A549 (cell line): ENCODE data around the gene LIN7A. TPM values are rescaled to one million over a fixed set of nuclear protein-coding genes. Genes with fewer than 3 reads are reported as not detected.

Source experiments
- ATAC-seq, 2 experiments: fragments of 200-7000 bp in 1 of 2; fragments of >200 bp in 1 of 2; cut with Nextera tagmentation in 1 of 2; cut with Tn5 transposase in 1 of 2; 3 replicates each; pipeline versions ENCODE4 v1.8.0 to v1.9.1; 2018 to 2020; ENCODE audit warnings: mild to moderate bottlenecking in 1 of 2, moderate library complexity in 1 of 2
- CTCF ChIA-PET: fragments of 300-600 bp; sonication (Branson Sonifier 250); formaldehyde crosslinking; extraction: SDS; loops from one replicate; lab custom pipeline; 2021; ENCODE audit warnings: antibody characterized with exemption, inconsistent platforms; lab: Yijun Ruan, JAX
- POLR2A ChIA-PET: fragments of 350-600 bp; formaldehyde crosslinking; extraction: SDS; loops from one replicate; lab custom pipeline; 2021; ENCODE audit warnings: antibody characterized with exemption, inconsistent platforms; lab: Yijun Ruan, JAX
- DNase-seq, 2 experiments: peaks; one replicate each; pipeline versions ENCODE4 v3.0.0 to v3.0.0-alpha.2; 2011 to 2016; ENCODE audit warnings: low read depth in 1 of 2, low spot score in 1 of 2
- FAIRE-seq: peaks from 2 replicates; lab custom pipeline; 2011; peaks lifted over from hg19 to GRCh38; lab: Jason Lieb, UNC
- H3K27ac ChIP-seq, 2 experiments: fragments of >200 bp; sonication (Bioruptor Twin); formaldehyde crosslinking; 3 replicates each; pipeline ENCODE4 v1.5.1; 2016 to 2017
- H3K4me1 ChIP-seq: fragments of >200 bp; sonication (Bioruptor Twin); formaldehyde crosslinking; 3 replicates; pipeline ENCODE4 v1.6.1; 2016
- H3K4me2 ChIP-seq: fragments of >200 bp; sonication (Bioruptor Twin); formaldehyde crosslinking; 3 replicates; pipeline ENCODE4 v1.6.1; 2016
- H3K4me3 ChIP-seq: fragments of >200 bp; sonication (Bioruptor Twin); formaldehyde crosslinking; 3 replicates; pipeline ENCODE4 v1.5.1; 2016
- H3K9me3 ChIP-seq: fragments of >200 bp; sonication (Bioruptor Twin); formaldehyde crosslinking; 3 replicates; pipeline ENCODE4 v1.6.1; 2016
- BHLHE40 ChIP-seq: IDR thresholded peaks from 2 replicates; pipeline ENCODE4 v1.6.1; 2012; ENCODE audit warnings: low read depth, low read length, inconsistent platforms
- ESRRA ChIP-seq: fragments of 150-350 bp; IDR thresholded peaks from 2 replicates; pipeline ENCODE4 v1.6.1; 2014; ENCODE audit warnings: mild to moderate bottlenecking, low read length, borderline replicate concordance
- FOSB ChIP-seq: fragments of 250-450 bp; sonication (Bioruptor Pico); IDR thresholded peaks from 2 replicates; pipeline ENCODE4 v1.5.0; 2020; ENCODE audit warnings: mild to moderate bottlenecking, moderate library complexity
- HDAC2 ChIP-seq: fragments of 200-600 bp; sonication (generic); IDR thresholded peaks from 2 replicates; pipeline ENCODE4 v1.6.1; 2016
- HEYL ChIP-seq: fragments of 250-450 bp; sonication (Bioruptor Pico); IDR thresholded peaks from 2 replicates; pipeline ENCODE4 v1.8.0; 2021; ENCODE audit warnings: mild to moderate bottlenecking, moderate library complexity
- HOXA7 ChIP-seq: fragments of 250-450 bp; sonication (Bioruptor Pico); IDR thresholded peaks from 2 replicates; pipeline ENCODE4 v1.5.0; 2020; ENCODE audit warnings: mild to moderate bottlenecking, moderate library complexity
- JUN ChIP-seq, 2 experiments: fragments of >200 bp; sonication (Bioruptor Twin); formaldehyde crosslinking; IDR thresholded peaks; 2 replicates in 1 of 2; 3 replicates in 1 of 2; pipeline ENCODE4 v1.6.1; 2016 to 2017
- KDM1A ChIP-seq: fragments of 200-600 bp; sonication (generic); IDR thresholded peaks from 2 replicates; pipeline ENCODE4 v1.6.1; 2016; ENCODE audit warnings: low read depth, mild to moderate bottlenecking
- MAFK ChIP-seq: fragments of 450-650 bp; IDR thresholded peaks from 2 replicates; pipeline ENCODE4 v1.6.1; 2014; ENCODE audit not compliant: partially characterized antibody
- NPAS2 ChIP-seq: fragments of 250-450 bp; sonication (Bioruptor Pico); IDR thresholded peaks from 2 replicates; pipeline ENCODE4 v1.8.0; 2022; ENCODE audit warnings: mild to moderate bottlenecking, moderate library complexity, borderline replicate concordance
- NR3C1 ChIP-seq: fragments of >200 bp; sonication (Bioruptor Twin); formaldehyde crosslinking; IDR thresholded peaks from 3 replicates; pipeline ENCODE4 v1.6.1; 2017
- RAD21 ChIP-seq, 2 experiments: fragments of >200 bp in 1 of 2; sonication (Bioruptor Twin) in 1 of 2; formaldehyde crosslinking in 1 of 2; IDR thresholded peaks in 1 of 2; conservative IDR thresholded peaks in 1 of 2; 2 replicates in 1 of 2; 3 replicates in 1 of 2; pipeline ENCODE4 v1.6.1; 2012 to 2018; ENCODE audit warnings: inconsistent platforms in 1 of 2
- RFX5 ChIP-seq: fragments of 450-650 bp; IDR thresholded peaks from 2 replicates; pipeline ENCODE4 v1.7.1; 2014; ENCODE audit warnings: antibody characterized with exemption, mild to moderate bottlenecking, moderate library complexity
- RNF2 ChIP-seq: fragments of 200-600 bp; sonication (generic); IDR thresholded peaks from 2 replicates; pipeline ENCODE4 v1.6.1; 2016; ENCODE audit warnings: low read depth, mild to moderate bottlenecking, antibody characterized with exemption, moderate library complexity, borderline replicate concordance
- SMC3 ChIP-seq: fragments of >200 bp; sonication (Bioruptor Twin); formaldehyde crosslinking; IDR thresholded peaks from 3 replicates; pipeline ENCODE4 v1.6.1; 2018; ENCODE audit warnings: inconsistent platforms
- TFCP2L1 ChIP-seq: fragments of 250-450 bp; sonication (Bioruptor Pico); IDR thresholded peaks from 2 replicates; pipeline ENCODE4 v1.5.0; 2021; ENCODE audit warnings: mild to moderate bottlenecking
- TP53 ChIP-seq: fragments of 250-450 bp; sonication (Bioruptor Pico); IDR thresholded peaks from 2 replicates; pipeline ENCODE4 v1.5.0; 2021; ENCODE audit warnings: mild to moderate bottlenecking, moderate library complexity
- ZNF302 ChIP-seq: fragments of 250-450 bp; sonication (Bioruptor Pico); IDR thresholded peaks from 2 replicates; pipeline ENCODE4 v1.9.0; 2021; ENCODE audit warnings: inconsistent platforms, mild to moderate bottlenecking, moderate library complexity
- WGBS: methylation state at CpG from one replicate; pipeline ENCODE4 v1.1.6; 2017; ENCODE audit errors: missing lambda C conversion rate; 5-methylcytosine and 5-hydroxymethylcytosine counted together
- polyA plus RNA-seq, 4 experiments: library from polyadenylated mRNA; depleted of rRNA in 3 of 4; stranded (reverse); fragments of >200 nt; fragmentation: RNase III in 1 of 4; extraction: RNeasy Plus Mini Kit Qiagen cat#74134 plus additional on column Dnase treatment in 1 of 4; gene quantifications; 2 replicates in 3 of 4; 3 replicates in 1 of 4; pipeline ENCODE4 v1.2.3, GENCODE V29; 2011 to 2017
- TF ChIP-seq, protein P1 (sequence below): fragments of 250-450 bp; sonication (Bioruptor Pico); IDR thresholded peaks from 2 replicates; pipeline ENCODE4 v1.5.0; 2020; ENCODE audit warnings: low read depth, mild to moderate bottlenecking, moderate library complexity
- TF ChIP-seq, protein P2 (sequence below): fragments of 250-450 bp; sonication (Bioruptor Pico); IDR thresholded peaks from 2 replicates; pipeline ENCODE4 v1.5.0; 2021; ENCODE audit warnings: mild to moderate bottlenecking, moderate library complexity, borderline replicate concordance
- TF ChIP-seq, protein P3 (sequence below): IDR thresholded peaks from 2 replicates; pipeline ENCODE4 v1.6.1; 2012
- TF ChIP-seq, protein P4 (sequence below): fragments of >200 bp; sonication (Bioruptor Twin); formaldehyde crosslinking; IDR thresholded peaks from 2 replicates; pipeline ENCODE4 v1.6.1; 2016

Gene LIN7A
- polyA plus RNA-seq, 2 of the 4 experiments (the other 2 are of a cell fraction): 0.23 to 2.6 TPM

DNA sequence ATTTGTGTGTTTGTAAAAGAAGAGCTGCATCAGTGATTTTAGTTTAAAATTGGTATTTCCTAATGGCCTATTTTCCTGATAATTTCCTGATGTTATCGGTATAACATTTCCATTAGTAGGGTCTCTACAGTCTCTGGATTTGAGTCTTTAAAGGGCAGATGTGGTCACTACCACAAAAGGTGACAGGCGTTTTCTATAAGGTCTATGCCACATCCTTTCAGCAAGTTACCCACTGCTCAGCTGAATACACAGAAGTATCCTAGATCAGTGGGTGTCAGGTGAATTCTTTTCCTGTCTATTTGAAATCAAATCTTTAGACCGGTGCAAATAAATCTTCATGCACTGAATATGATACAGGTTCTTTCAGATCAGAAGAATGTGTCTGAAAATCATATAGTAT is 90.2 kb downstream of the LIN7A start:
- no peak for FAIRE-seq

DNA sequence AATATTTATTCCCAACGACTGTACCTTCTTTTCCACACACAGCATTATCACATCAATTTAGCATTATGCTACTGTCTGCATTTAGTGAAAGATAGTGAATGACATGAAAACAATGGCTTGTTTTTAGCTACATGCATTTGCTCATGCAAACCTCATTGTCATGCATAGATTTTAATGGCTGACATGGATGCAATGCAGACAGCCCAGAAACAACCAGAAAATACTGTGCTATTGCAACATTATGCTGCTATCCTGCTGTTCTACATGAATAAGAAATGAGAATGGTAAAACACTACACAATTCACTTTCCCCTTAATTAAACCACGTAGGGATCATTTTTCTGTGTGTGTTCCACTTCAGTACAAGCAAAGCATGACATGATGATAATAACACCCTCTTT is 90.8 kb downstream of the LIN7A start:
- DNase-seq: no peak
- no peak overlapping the region for H3K27ac ChIP-seq
- H3K4me1 ChIP-seq: no peaks in the 10 kb centered on the region
- FAIRE-seq: no peak
- ChIA-PET POLR2A (no interaction called here), CTCF (no interaction called here)
- WGBS: 22% methylated on average over 2 of the region's 2 CpGs
- H3K4me3 ChIP-seq: no peak overlapping the region
- H3K4me2 ChIP-seq: no peak overlapping the region
- ATAC-seq: no peak
- TF ChIP-seq BHLHE40: no peak
- TF ChIP-seq, all 56 proteins: peak for 0
- H3K9me3 ChIP-seq: no peaks in the 10 kb centered on the region

More for the DNA sequence above, 90.2 kb downstream of the LIN7A start:
- 38% methylated on average over 3 of the region's 3 CpGs for WGBS
- ATAC-seq: no peak
- Histone ChIP-seq H3K27ac (no peak overlapping the region), H3K4me2 (no peak overlapping the region), H3K4me1 (no peaks in the 10 kb centered on the region), H3K9me3 (no peaks in the 10 kb centered on the region), H3K4me3 (no peak overlapping the region)
- CTCF ChIA-PET: no interaction called here
- no peak for DNase-seq
- POLR2A ChIA-PET: no interaction called here
- TF ChIP-seq ESRRA: no peak
- no peak for TF ChIP-seq FOSB (CRISPR knock-in tag)
- no peak for TF ChIP-seq MAFK
- TF ChIP-seq RAD21 (conservative IDR thresholded peaks at IDR 0.05 in 1 of 2, IDR thresholded peaks at IDR 0.05 in 1 of 2): no peak
- no peak for TF ChIP-seq JUN (IDR thresholded peaks at IDR 0.05)

DNA sequence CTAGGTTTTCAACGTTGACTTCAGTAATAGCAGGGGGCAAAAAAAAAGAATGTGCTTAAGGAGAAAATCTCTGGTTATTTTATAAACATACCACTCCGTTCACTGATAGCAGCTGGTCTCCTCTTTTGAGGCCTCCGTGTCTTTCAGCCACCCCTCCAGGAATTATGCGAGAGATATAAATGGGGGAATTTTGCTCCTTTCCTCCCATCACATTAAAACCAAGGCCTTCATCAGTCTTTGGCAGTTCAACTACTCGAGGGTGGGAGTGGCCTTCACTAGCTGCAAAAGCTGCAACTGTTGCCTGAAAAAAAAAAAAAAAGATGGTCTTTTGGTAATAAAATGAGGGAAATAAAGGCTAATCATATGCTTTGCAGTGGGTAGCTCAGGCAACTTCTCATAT is 92.1 kb downstream of the LIN7A start:
- Histone ChIP-seq H3K4me1 (no peaks in the 10 kb centered on the region), H3K27ac (no peak overlapping the region), H3K9me3 (no peaks in the 10 kb centered on the region), H3K4me2 (no peak overlapping the region), H3K4me3 (no peak overlapping the region)
- POLR2A ChIA-PET: no interaction called here
- CTCF ChIA-PET: interaction anchor here (0.6 kb wide), 1 partner anchor 546 kb away, joined by 4 read pairs; no protein-coding TSS in a partner anchor
- TF ChIP-seq KDM1A (no peak), NR3C1 (no peak), HOXA7 (no peak), RFX5 (no peak), HEYL (CRISPR knock-in tag) (no peak), HDAC2 (no peak), SMC3 (no peak), ZNF302 (CRISPR knock-in tag) (no peak), ESRRA (no peak), TFCP2L1 (CRISPR knock-in tag) (no peak), NPAS2 (CRISPR knock-in tag) (no peak), RNF2 (no peak), TP53 (CRISPR knock-in tag) (no peak)
- TF ChIP-seq, protein P1, sequence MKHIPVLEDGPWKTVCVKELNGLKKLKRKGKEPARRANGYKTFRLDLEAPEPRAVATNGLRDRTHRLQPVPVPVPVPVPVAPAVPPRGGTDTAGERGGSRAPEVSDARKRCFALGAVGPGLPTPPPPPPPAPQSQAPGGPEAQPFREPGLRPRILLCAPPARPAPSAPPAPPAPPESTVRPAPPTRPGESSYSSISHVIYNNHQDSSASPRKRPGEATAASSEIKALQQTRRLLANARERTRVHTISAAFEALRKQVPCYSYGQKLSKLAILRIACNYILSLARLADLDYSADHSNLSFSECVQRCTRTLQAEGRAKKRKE (CRISPR knock-in tag): no peak
- TF ChIP-seq, protein P2, sequence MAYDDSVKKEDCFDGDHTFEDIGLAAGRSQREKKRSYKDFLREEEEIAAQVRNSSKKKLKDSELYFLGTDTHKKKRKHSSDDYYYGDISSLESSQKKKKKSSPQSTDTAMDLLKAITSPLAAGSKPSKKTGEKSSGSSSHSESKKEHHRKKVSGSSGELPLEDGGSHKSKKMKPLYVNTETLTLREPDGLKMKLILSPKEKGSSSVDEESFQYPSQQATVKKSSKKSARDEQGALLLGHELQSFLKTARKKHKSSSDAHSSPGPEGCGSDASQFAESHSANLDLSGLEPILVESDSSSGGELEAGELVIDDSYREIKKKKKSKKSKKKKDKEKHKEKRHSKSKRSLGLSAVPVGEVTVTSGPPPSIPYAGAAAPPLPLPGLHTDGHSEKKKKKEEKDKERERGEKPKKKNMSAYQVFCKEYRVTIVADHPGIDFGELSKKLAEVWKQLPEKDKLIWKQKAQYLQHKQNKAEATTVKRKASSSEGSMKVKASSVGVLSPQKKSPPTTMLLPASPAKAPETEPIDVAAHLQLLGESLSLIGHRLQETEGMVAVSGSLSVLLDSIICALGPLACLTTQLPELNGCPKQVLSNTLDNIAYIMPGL (CRISPR knock-in tag): no peak
- TF ChIP-seq, protein P3, sequence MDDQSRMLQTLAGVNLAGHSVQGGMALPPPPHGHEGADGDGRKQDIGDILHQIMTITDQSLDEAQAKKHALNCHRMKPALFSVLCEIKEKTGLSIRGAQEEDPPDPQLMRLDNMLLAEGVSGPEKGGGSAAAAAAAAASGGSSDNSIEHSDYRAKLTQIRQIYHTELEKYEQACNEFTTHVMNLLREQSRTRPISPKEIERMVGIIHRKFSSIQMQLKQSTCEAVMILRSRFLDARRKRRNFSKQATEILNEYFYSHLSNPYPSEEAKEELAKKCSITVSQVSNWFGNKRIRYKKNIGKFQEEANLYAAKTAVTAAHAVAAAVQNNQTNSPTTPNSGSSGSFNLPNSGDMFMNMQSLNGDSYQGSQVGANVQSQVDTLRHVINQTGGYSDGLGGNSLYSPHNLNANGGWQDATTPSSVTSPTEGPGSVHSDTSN: no peak
- TF ChIP-seq, protein P4, sequence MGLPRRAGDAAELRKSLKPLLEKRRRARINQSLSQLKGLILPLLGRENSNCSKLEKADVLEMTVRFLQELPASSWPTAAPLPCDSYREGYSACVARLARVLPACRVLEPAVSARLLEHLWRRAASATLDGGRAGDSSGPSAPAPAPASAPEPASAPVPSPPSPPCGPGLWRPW: no peak
- 40% methylated on average over 5 of the region's 5 CpGs for WGBS
- DNase-seq (no peak), FAIRE-seq (no peak), ATAC-seq (no peak)
